Measurements from ENCODE around the gene TEKTIP1.

DNA sequence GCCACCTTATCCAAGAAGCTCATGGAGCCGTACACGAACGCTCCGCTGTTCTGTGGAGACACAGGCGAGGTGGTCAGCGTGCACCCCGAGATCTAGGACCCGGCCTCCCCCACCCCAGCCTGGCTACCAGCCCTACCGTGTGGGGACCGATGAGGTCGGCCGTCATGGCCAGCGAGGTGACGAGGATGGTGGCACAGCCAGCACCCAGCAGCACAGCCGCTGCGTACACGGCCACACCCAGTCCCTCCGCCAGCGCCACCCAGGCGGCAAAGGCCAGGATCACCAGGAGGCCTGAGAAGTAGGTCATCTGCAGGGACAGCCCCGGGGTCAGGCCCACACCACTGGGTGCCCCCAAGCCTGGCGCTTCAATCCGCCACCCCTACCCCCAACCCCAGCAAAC, 7.1 kb downstream of the TEKTIP1 start:
- TF ChIP-seq POLR2A (IDR thresholded peaks at IDR 0.05; ENCODE audit: low read depth, low read length), result no peak; the same call in 1 of the 2 replicates
- TF ChIP-seq EP300 (IDR thresholded peaks at IDR 0.05; ENCODE audit: borderline replicate concordance in 1 of 2, control insufficient read depth in 1 of 2, low read depth in 2 of 2, low read length in 2 of 2), result no peak
- TF ChIP-seq SMC3 (IDR thresholded peaks at IDR 0.05; ENCODE audit: borderline replicate concordance, low read length), result no peak
